ENCODE data around the gene FBXW2.

DNA sequence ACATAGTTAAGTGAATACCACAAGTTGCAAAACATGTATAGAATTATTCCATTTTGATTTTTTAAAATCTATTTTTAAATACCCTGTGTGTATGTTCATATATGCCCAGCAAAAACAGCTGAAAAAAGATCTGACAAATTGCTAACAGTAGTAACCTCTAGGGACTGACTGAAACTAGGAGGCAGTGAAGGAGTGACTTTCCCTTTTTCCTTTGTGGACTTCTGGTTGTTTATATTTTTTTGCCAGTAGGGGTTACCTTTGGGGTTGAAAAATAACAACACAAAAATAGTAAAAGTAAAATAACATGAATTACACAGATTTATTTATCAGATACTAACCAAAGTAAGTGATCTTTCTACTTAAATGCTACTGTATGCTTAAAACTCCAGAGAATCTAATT lies 81.9 kb downstream of the FBXW2 start:
- TF ChIP-seq, protein P1, sequence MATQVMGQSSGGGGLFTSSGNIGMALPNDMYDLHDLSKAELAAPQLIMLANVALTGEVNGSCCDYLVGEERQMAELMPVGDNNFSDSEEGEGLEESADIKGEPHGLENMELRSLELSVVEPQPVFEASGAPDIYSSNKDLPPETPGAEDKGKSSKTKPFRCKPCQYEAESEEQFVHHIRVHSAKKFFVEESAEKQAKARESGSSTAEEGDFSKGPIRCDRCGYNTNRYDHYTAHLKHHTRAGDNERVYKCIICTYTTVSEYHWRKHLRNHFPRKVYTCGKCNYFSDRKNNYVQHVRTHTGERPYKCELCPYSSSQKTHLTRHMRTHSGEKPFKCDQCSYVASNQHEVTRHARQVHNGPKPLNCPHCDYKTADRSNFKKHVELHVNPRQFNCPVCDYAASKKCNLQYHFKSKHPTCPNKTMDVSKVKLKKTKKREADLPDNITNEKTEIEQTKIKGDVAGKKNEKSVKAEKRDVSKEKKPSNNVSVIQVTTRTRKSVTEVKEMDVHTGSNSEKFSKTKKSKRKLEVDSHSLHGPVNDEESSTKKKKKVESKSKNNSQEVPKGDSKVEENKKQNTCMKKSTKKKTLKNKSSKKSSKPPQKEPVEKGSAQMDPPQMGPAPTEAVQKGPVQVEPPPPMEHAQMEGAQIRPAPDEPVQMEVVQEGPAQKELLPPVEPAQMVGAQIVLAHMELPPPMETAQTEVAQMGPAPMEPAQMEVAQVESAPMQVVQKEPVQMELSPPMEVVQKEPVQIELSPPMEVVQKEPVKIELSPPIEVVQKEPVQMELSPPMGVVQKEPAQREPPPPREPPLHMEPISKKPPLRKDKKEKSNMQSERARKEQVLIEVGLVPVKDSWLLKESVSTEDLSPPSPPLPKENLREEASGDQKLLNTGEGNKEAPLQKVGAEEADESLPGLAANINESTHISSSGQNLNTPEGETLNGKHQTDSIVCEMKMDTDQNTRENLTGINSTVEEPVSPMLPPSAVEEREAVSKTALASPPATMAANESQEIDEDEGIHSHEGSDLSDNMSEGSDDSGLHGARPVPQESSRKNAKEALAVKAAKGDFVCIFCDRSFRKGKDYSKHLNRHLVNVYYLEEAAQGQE (IDR thresholded peaks at IDR 0.05; ENCODE audit: insufficient read depth in 1 of 2, low read depth in 2 of 2, low read length in 2 of 2) = no peak
- no peak for TF ChIP-seq TAF1 (IDR thresholded peaks at IDR 0.05; ENCODE audit: borderline replicate concordance, insufficient read depth, low read length)
- TF ChIP-seq SIN3A (IDR thresholded peaks at IDR 0.05; ENCODE audit: borderline replicate concordance, insufficient read depth, low read length) = no peak
- no peak for TF ChIP-seq POLR2AphosphoS5 (IDR thresholded peaks at IDR 0.05; ENCODE audit: low read depth, low read length)
- TF ChIP-seq FOXP2 (optimal IDR thresholded peaks at IDR 0.05; ENCODE audit: borderline replicate concordance, extremely low read depth, extremely low read length, insufficient read depth) = no peak

Data from PFSK-1 (cell line).